Measurements from ENCODE around the gene GARIN3. TPM values are rescaled to one million over a fixed set of nuclear protein-coding genes. Genes with fewer than 3 reads are reported as not detected.

The GARIN3 gene
- total and polyA plus RNA-seq, 2 donors (not counting 3 experiments of a cell fraction or from before 2014, with no cell fraction given): not detected

DNA sequence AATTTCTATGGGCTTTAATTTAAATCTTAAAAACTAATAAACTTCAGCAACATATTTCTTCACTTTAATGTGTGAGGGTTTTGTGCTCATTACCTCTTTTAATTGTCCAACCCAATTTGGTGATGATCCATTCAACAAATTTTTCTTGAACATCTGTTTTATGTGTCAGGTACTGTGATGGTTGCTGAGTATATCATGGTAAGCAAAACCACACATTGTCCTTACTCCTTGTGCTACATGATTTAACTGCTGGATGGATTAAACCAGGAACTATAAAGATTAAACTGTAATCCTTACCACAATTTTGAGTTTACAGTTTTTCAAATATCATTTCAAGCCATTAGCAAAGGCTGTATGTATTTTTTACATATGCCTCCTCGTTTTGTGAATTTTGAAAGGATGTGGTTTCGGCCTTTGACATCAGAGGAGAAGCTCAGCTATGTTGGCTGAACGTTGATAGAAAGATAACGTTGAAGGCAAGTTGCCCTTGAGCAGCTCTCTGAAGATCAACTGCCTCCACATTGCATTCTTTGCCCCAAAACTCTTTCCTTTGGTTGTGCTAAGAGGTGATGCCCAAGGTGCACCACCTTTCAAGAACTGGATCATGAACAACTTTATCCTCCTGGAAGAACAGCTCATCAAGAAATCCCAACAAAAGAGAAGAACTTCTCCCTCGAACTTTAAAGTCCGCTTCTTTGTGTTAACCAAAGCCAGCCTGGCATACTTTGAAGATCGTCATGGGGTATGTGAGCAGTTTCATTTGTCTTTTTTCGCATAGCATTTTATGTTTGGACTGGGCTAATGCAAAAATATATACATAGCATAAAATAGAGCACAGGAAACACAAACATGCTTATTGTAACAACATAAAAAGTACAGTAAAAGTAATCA is 14.6 kb upstream of the GARIN3 start, which contains the start of gene ITK:
Gene ITK, plus strand, starts transcription at position 467 of the 891 bp plus-strand sequence. Its CDS starts 138 bp downstream, at position 605.
- dilution Hi-C loops (cut with MboI; ENCODE audit: extremely low pct_ligation_motif_present, low sequenced_read_pairs) (no loop called here), intact Hi-C loops (cut with micrococcal nuclease) (no loop called here)
- Histone ChIP-seq H3K79me2 (ENCODE audit: control insufficient read depth, insufficient read depth, low read length) (no peaks in the 10 kb centered on the region), H3K4me3 (replicated peaks in 1 of 3; ENCODE audit: insufficient read depth in 1 of 3, low read depth in 1 of 3, low read length in 3 of 3) (no peak within 1 kb of the TSS), H3K27me3 (ENCODE audit: control insufficient read depth in 2 of 2, insufficient read depth in 2 of 2, low read length in 2 of 2) (no peaks in the 10 kb centered on the region), H3K36me3 (ENCODE audit: control insufficient read depth in 2 of 2, extremely low read depth in 1 of 2, insufficient read depth in 2 of 2, low read length in 2 of 2) (no peaks in the 10 kb centered on the region), H3K9me1 (replicated peaks; ENCODE audit: control insufficient read depth, extremely low read depth, insufficient read depth, low read length) (no peaks in the 10 kb centered on the region), H3K9ac (replicated peaks; ENCODE audit: extremely low read depth, insufficient read depth, low read length) (no peak within 1 kb of the TSS), H3K4me2 (ENCODE audit: insufficient read depth, low read length) (no peak within 1 kb of the TSS), H3K4me1 (ENCODE audit: control insufficient read depth, extremely low read depth, insufficient read depth, low read length) (no peaks in the 10 kb centered on the region), H3K27ac (ENCODE audit: insufficient read depth, low read depth, low read length) (no peak within 1 kb of the TSS), H4K20me1 (replicated peaks; ENCODE audit: control insufficient read depth, extremely low read depth, insufficient read depth, low read length) (no peaks in the 10 kb centered on the region), H2AFZ (ENCODE audit: low read depth, low read length) (no peak within 1 kb of the TSS), H3K9me3 (replicated peaks; ENCODE audit: control insufficient read depth, insufficient read depth, low read length) (no peaks in the 10 kb centered on the region)
- BruUV-seq (replicated peaks): no TSS peak
- no peak for TF ChIP-seq MYC (IDR thresholded peaks at IDR 0.05; ENCODE audit: low read depth, low read length)
- no peak for TF ChIP-seq POLR2AphosphoS5 (IDR thresholded peaks at IDR 0.05; ENCODE audit: insufficient read depth, low read depth, low read length)
- no peak for TF ChIP-seq POLR2A (IDR thresholded peaks at IDR 0.05; ENCODE audit: low read depth, low read length)
- no peak for TF ChIP-seq EZH2 (IDR thresholded peaks at IDR 0.05; ENCODE audit: borderline replicate concordance, low read depth, low read length, severe bottlenecking)
- no peak for TF ChIP-seq MAX (IDR thresholded peaks at IDR 0.05; ENCODE audit: insufficient read depth, insufficient read length)
- TF ChIP-seq GATA2 (IDR thresholded peaks at IDR 0.05; ENCODE audit: insufficient read depth, insufficient read length, low read depth, low read length): no peak
- TF ChIP-seq JUN (IDR thresholded peaks at IDR 0.05; ENCODE audit: borderline replicate concordance, insufficient read depth, insufficient read length, low read depth): no peak
- TF ChIP-seq, protein P1, sequence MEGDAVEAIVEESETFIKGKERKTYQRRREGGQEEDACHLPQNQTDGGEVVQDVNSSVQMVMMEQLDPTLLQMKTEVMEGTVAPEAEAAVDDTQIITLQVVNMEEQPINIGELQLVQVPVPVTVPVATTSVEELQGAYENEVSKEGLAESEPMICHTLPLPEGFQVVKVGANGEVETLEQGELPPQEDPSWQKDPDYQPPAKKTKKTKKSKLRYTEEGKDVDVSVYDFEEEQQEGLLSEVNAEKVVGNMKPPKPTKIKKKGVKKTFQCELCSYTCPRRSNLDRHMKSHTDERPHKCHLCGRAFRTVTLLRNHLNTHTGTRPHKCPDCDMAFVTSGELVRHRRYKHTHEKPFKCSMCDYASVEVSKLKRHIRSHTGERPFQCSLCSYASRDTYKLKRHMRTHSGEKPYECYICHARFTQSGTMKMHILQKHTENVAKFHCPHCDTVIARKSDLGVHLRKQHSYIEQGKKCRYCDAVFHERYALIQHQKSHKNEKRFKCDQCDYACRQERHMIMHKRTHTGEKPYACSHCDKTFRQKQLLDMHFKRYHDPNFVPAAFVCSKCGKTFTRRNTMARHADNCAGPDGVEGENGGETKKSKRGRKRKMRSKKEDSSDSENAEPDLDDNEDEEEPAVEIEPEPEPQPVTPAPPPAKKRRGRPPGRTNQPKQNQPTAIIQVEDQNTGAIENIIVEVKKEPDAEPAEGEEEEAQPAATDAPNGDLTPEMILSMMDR (IDR thresholded peaks at IDR 0.05; ENCODE audit: extremely low read depth in 1 of 2, insufficient read depth in 1 of 2, low read depth in 1 of 2, low read length in 2 of 2): no peak
- TF ChIP-seq FOS (IDR thresholded peaks at IDR 0.05; ENCODE audit: borderline replicate concordance, insufficient read depth, low read length): no peak
- DNase-seq (ENCODE audit: low read depth, low spot score): no peak
- CTCF ChIA-PET: no interaction called here
- POLR2A ChIA-PET: no interaction called here
- FAIRE-seq: no peak
